HG02763 (cell line): Measurements from ENCODE around the gene EPHA6.

ENCODE experiments used
- ATAC-seq: cut with Tn5 transposase; IDR thresholded peaks from one replicate; pipeline ENCODE4 v1.9.1; 2021; ENCODE audit warnings: mild to moderate bottlenecking, moderate library complexity; ENCODE audit not compliant: unreplicated experiment

Gene EPHA6

GRCh38 chr3:96813820-96814650, at the start of gene EPHA6:
TSS of gene EPHA6 (plus strand) at chr3:96814594.
- no peak for ATAC-seq

- no peak for ATAC-seq
Observed at GRCh38 chr3:96776818-96777217, 37.6 kb upstream of the EPHA6 start.

- ATAC-seq = no peak
Observed at GRCh38 chr3:96779810-96780209, 34.6 kb upstream of the EPHA6 start.

- ATAC-seq = no peak
Observed at GRCh38 chr3:96796101-96796500, 18.3 kb upstream of the EPHA6 start.

- ATAC-seq = no peak
Observed at GRCh38 chr3:96803870-96804269, 10.5 kb upstream of the EPHA6 start.

GRCh38 chr3:96806341-96806740, 8.1 kb upstream of the EPHA6 start:
- ATAC-seq = no peak

- peak; percentile 99 for ATAC-seq
Observed at GRCh38 chr3:96813134-96813819, 1.1 kb upstream of the EPHA6 start.

- no peak for ATAC-seq
Observed at GRCh38 chr3:96814651-96815567, 515 bp downstream of the EPHA6 start.

GRCh38 chr3:96831175-96831574, 16.8 kb downstream of the EPHA6 start:
- ATAC-seq = no peak

- ATAC-seq = no peak
Observed at GRCh38 chr3:96833301-96833700, 18.9 kb downstream of the EPHA6 start.

- no peak for ATAC-seq
Observed at GRCh38 chr3:96836153-96836915, 21.9 kb downstream of the EPHA6 start.

GRCh38 chr3:96843505-96844203, 29.3 kb downstream of the EPHA6 start:
- ATAC-seq = no peak

GRCh38 chr3:96844204-96844514, 29.8 kb downstream of the EPHA6 start:
- ATAC-seq = no peak

GRCh38 chr3:96852849-96853248, 38.5 kb downstream of the EPHA6 start:
- no peak for ATAC-seq

- ATAC-seq = no peak
Observed at GRCh38 chr3:96860882-96861281, 46.5 kb downstream of the EPHA6 start.

- peak; percentile 53 for ATAC-seq
Observed at GRCh38 chr3:96863129-96863740, 48.8 kb downstream of the EPHA6 start.

- no peak for ATAC-seq
Observed at GRCh38 chr3:96865605-96866004, 51.2 kb downstream of the EPHA6 start.

- ATAC-seq = no peak
Observed at GRCh38 chr3:96869316-96869715, 54.9 kb downstream of the EPHA6 start.

GRCh38 chr3:96877510-96877909, 63.1 kb downstream of the EPHA6 start:
- ATAC-seq = no peak

GRCh38 chr3:96900031-96900430, 85.6 kb downstream of the EPHA6 start:
- ATAC-seq = no peak
